Upper lobe of right lung (tissue), 1 donor: ENCODE results near the gene BOC. TPM values are rescaled to one million over a fixed set of nuclear protein-coding genes. Genes with fewer than 3 reads are reported as not detected.

Source experiments
- ATAC-seq: fragments of 200-7000 bp; cut with Tn5 transposase; one replicate; pipeline ENCODE4 v1.9.1; 2020; ENCODE audit warnings: mild to moderate bottlenecking, moderate library complexity
- DNase-seq: peaks from one replicate; pipeline ENCODE4 v3.0.0-alpha.2; 2020
- H3K27ac ChIP-seq: fragments of 200-600 bp; one replicate; pipeline ENCODE4 v1.8.0; 2022
- H3K27me3 ChIP-seq: fragments of 200-600 bp; one replicate; pipeline ENCODE4 v1.8.0; 2022; ENCODE audit warnings: mild to moderate bottlenecking
- H3K36me3 ChIP-seq: fragments of 200-600 bp; one replicate; pipeline ENCODE4 v1.8.0; 2022
- H3K4me1 ChIP-seq: fragments of 200-600 bp; one replicate; pipeline ENCODE4 v1.8.0; 2022
- H3K4me3 ChIP-seq: fragments of 200-600 bp; one replicate; pipeline ENCODE4 v1.8.0; 2022; ENCODE audit warnings: mild to moderate bottlenecking
- H3K9me3 ChIP-seq: fragments of 200-600 bp; one replicate; pipeline ENCODE4 v1.8.0; 2022
- CTCF ChIP-seq: fragments of 200-600 bp; IDR thresholded peaks from one replicate; pipeline ENCODE4 v1.8.0; 2022; ENCODE audit warnings: antibody characterized with exemption
- intact Hi-C: fragments of 100-400 bp; cut with DNase I; formaldehyde crosslinking; loops from one replicate; pipeline ENCODE4 v1.11.0; 2022
- total RNA-seq: library from RNA; stranded (reverse); fragmentation: NEBNext Ultra II Directional; extraction: Animal tissue kit (Norgen Biotek cat#: 25700); gene quantifications from one replicate; pipeline ENCODE4 v1.2.1, GENCODE V29; 2021
- donor health status: DM: no; HTN: yes; CAD: no; lungs with severe emphysema.

The BOC gene
- total RNA-seq, 1 donor from 2014 or later: 6.1 TPM

GRCh38 chr3:113277414-113277813 lies 66.1 kb downstream of the BOC start:
- H3K27me3 ChIP-seq: no peaks in the 10 kb centered on the region
- DNase-seq: no peak
- H3K36me3 ChIP-seq: no peaks in the 10 kb centered on the region
- no peaks in the 10 kb centered on the region for H3K9me3 ChIP-seq
- no peak for ATAC-seq
- no peak overlapping the region for H3K4me3 ChIP-seq
- intact Hi-C loops: no loop called here
- peaks cover 6% of the 10 kb centered on the region for H3K4me1 ChIP-seq
- H3K27ac ChIP-seq: no peak overlapping the region
- no peak for TF ChIP-seq CTCF

- H3K9me3 ChIP-seq: no peaks in the 10 kb centered on the region
- no peak for TF ChIP-seq CTCF
- peaks cover 6% of the 10 kb centered on the region for H3K4me1 ChIP-seq
- H3K27me3 ChIP-seq: no peaks in the 10 kb centered on the region
- H3K27ac ChIP-seq: no peak overlapping the region
- DNase-seq (no peak), ATAC-seq (no peak)
- no peak overlapping the region for H3K4me3 ChIP-seq
- intact Hi-C loops: no loop called here
- no peaks in the 10 kb centered on the region for H3K36me3 ChIP-seq
Observed at GRCh38 chr3:113277941-113278598, 66.7 kb downstream of the BOC start.

GRCh38 chr3:113278599-113278955 lies 67.2 kb downstream of the BOC start:
- H3K9me3 ChIP-seq: no peaks in the 10 kb centered on the region
- H3K4me1 ChIP-seq: peaks cover 6% of the 10 kb centered on the region
- no peak overlapping the region for H3K4me3 ChIP-seq
- no peaks in the 10 kb centered on the region for H3K27me3 ChIP-seq
- H3K27ac ChIP-seq: no peak overlapping the region
- no peak for TF ChIP-seq CTCF
- no peaks in the 10 kb centered on the region for H3K36me3 ChIP-seq
- DNase-seq (no peak), ATAC-seq (no peak)
- intact Hi-C loops: no loop called here

GRCh38 chr3:113279686-113280085 lies 68.3 kb downstream of the BOC start:
- H3K9me3 ChIP-seq: no peaks in the 10 kb centered on the region
- intact Hi-C loops: loop anchor here (10.0 kb wide), 1 partner anchor 225 kb away; no protein-coding TSS in a partner anchor
- no peak overlapping the region for H3K4me3 ChIP-seq
- TF ChIP-seq CTCF: no peak
- H3K27me3 ChIP-seq: no peaks in the 10 kb centered on the region
- no peak overlapping the region for H3K27ac ChIP-seq
- peaks cover 6% of the 10 kb centered on the region for H3K4me1 ChIP-seq
- H3K36me3 ChIP-seq: no peaks in the 10 kb centered on the region
- ATAC-seq (no peak), DNase-seq (no peak)

- no peaks in the 10 kb centered on the region for H3K4me1 ChIP-seq
- no peak for DNase-seq
- H3K9me3 ChIP-seq: no peaks in the 10 kb centered on the region
- H3K27me3 ChIP-seq: no peaks in the 10 kb centered on the region
- no peaks in the 10 kb centered on the region for H3K36me3 ChIP-seq
- no peak for TF ChIP-seq CTCF
- intact Hi-C loops: loop anchor here (10.0 kb wide), 1 partner anchor 229 kb away; no protein-coding TSS in a partner anchor
- no peak overlapping the region for H3K27ac ChIP-seq
- no peak overlapping the region for H3K4me3 ChIP-seq
- ATAC-seq: no peak
Observed at GRCh38 chr3:113283306-113283705, 71.9 kb downstream of the BOC start.
